IMR-90 (cell line): ENCODE results near the gene TMEM239.

Experiments used
- CEBPB ChIP-seq: IDR thresholded peaks from 2 replicates; pipeline ENCODE4 v1.6.1; 2012; ENCODE audit warnings: low read depth, low read length, improper control_type of control experiment
- CHD1 ChIP-seq: IDR thresholded peaks from 2 replicates; pipeline ENCODE4 v1.6.1; 2012; ENCODE audit warnings: low read depth, low read length, improper control_type of control experiment
- CTCF ChIP-seq: conservative IDR thresholded peaks from 2 replicates; pipeline ENCODE4 v1.5.1; 2012; ENCODE audit warnings: mild to moderate bottlenecking, low read depth, low read length, improper control_type of control experiment
- ELK1 ChIP-seq: fragments of 150-350 bp; IDR thresholded peaks from 2 replicates; pipeline ENCODE4 v1.6.1; 2016; ENCODE audit warnings: low read depth, mild to moderate bottlenecking, low read length, moderate library complexity, borderline replicate concordance
- FOS ChIP-seq: fragments of 150-350 bp; IDR thresholded peaks from 2 replicates; pipeline ENCODE4 v1.6.1; 2016; ENCODE audit warnings: low read depth, low read length
- MAFK ChIP-seq: IDR thresholded peaks from 2 replicates; pipeline ENCODE4 v1.6.1; 2012; ENCODE audit warnings: low read depth, low read length, improper control_type of control experiment
- MXI1 ChIP-seq: IDR thresholded peaks from 2 replicates; pipeline ENCODE4 v1.6.1; 2012; ENCODE audit warnings: low read depth, mild to moderate bottlenecking, low read length, moderate library complexity, borderline replicate concordance
- POLR2A ChIP-seq: IDR thresholded peaks from 2 replicates; pipeline ENCODE4 v1.6.1; 2012; ENCODE audit warnings: mild to moderate bottlenecking, low read depth, low read length
- RAD21 ChIP-seq: IDR thresholded peaks from 2 replicates; pipeline ENCODE4 v1.6.1; 2012; ENCODE audit warnings: low read length, improper control_type of control experiment
- RCOR1 ChIP-seq: IDR thresholded peaks from 2 replicates; pipeline ENCODE4 v1.6.1; 2012; ENCODE audit warnings: mild to moderate bottlenecking, low read length, improper control_type of control experiment; ENCODE audit not compliant: insufficient replicate concordance
- RFX5 ChIP-seq: IDR thresholded peaks from 2 replicates; pipeline ENCODE4 v1.8.0; 2012; ENCODE audit warnings: low read depth, mild to moderate bottlenecking, low read length, moderate library complexity
- TF ChIP-seq, protein P1 (sequence below): fragments of 150-350 bp; IDR thresholded peaks from 2 replicates; pipeline ENCODE4 v1.6.1; 2017; ENCODE audit warnings: mild to moderate bottlenecking, antibody characterized with exemption, low read length, low read depth

DNA sequence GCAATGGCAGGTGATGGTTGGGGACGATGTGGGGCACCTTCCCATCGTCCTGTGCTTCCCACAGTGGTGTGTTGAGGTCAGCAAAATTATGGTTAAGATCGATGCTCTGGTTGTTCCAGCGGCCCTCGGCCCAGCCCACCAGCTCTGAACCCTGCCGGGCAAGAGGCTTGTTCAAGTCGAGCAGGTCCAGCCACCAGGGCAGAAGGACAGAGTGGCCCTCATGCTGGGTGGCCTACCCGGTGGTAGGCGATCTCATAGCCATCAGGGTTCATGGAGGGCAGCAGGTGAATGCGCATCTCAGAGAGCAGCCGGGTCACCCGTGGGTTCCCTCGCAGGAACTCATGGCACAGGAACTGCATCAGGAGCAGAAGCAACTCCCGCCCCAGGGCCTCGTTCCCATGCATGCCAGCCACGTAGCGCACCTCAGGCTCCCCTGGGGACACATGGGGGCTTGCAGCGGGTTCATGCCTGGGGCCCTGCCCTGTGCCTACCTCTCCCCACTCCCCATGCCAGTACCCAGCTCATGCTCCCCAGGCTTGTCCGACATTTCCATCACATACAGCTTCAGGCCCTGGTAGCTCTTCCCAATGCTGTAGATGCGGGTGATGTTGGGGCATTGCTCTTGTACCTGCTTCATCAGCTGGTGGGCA, 20.0 kb upstream of the TMEM239 start:
- TF ChIP-seq CTCF (no peak), POLR2A (no peak), MAFK (no peak), ELK1 (no peak), RCOR1 (no peak), CHD1 (no peak), MXI1 (no peak), RAD21 (no peak), FOS (no peak), RFX5 (no peak), CEBPB (no peak)
- TF ChIP-seq, protein P1, sequence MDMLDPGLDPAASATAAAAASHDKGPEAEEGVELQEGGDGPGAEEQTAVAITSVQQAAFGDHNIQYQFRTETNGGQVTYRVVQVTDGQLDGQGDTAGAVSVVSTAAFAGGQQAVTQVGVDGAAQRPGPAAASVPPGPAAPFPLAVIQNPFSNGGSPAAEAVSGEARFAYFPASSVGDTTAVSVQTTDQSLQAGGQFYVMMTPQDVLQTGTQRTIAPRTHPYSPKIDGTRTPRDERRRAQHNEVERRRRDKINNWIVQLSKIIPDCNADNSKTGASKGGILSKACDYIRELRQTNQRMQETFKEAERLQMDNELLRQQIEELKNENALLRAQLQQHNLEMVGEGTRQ = no peak
